Measurements from ENCODE around the gene OR13F1. TPM values are rescaled to one million over a fixed set of nuclear protein-coding genes. Genes with fewer than 3 reads are reported as not detected.
A peak's percentile ranks its signal among the peaks of the same experiment; 100 is the strongest.

The OR13F1 gene
- total RNA-seq, 1 experiment from 2014 or later: not detected

GRCh38 chr9:104494808-104495207 is 9.3 kb upstream of the OR13F1 start:
- Histone ChIP-seq H3K4me2 (ENCODE audit: low read length) (no peak overlapping the region), H3K9me3 (ENCODE audit: low read length) (no peaks in the 10 kb centered on the region), H4K20me1 (ENCODE audit: low read length) (no peaks in the 10 kb centered on the region), H2AFZ (ENCODE audit: low read length) (no peak overlapping the region), H3K4me3 (ENCODE audit: low read length) (no peak overlapping the region), H3K9ac (ENCODE audit: low read length) (no peak overlapping the region), H3K79me2 (ENCODE audit: low read length) (no peaks in the 10 kb centered on the region), H3K27ac (ENCODE audit: low read length) (no peak overlapping the region), H3F3A (ENCODE audit: low read length, unreplicated experiment) (no peaks in the 10 kb centered on the region), H3K9me2 (replicated peaks; ENCODE audit: low read length) (no peaks in the 10 kb centered on the region), H3K27me3 (ENCODE audit: low read length) (no peaks in the 10 kb centered on the region), H3K36me3 (ENCODE audit: low read depth, low read length) (no peaks in the 10 kb centered on the region), H3K4me1 (ENCODE audit: insufficient read depth, low read length) (no peaks in the 10 kb centered on the region)
- BruUV-seq (replicated peaks): no TSS peak
- no peak for ATAC-seq
- intact Hi-C loops (cut with micrococcal nuclease): loop anchor here (5.0 kb wide), 2 partner anchors 112 to 318 kb away; partner anchors contain the start of gene OR13C2
- ChIA-PET POLR2A (ENCODE audit: unreplicated experiment) (interaction anchor here (0.7 kb wide), 1 partner anchor 420 kb away, joined by 3 read pairs; no protein-coding TSS in a partner anchor), CTCF (interaction anchor here (0.6 kb wide), 2 partner anchors 367 to 411 kb away, joined by 3 to 5 read pairs; no protein-coding TSS in a partner anchor)
- DNase-seq: peak; percentile 33
- TF ChIP-seq EZH2phosphoT487 (IDR thresholded peaks at IDR 0.05; ENCODE audit: borderline replicate concordance, low read length) (no peak), EZH2 (IDR thresholded peaks at IDR 0.05; ENCODE audit: low read length, unreplicated experiment) (no peak), CTCF (conservative IDR thresholded peaks at IDR 0.05; ENCODE audit: low read depth, low read length) (peak; percentile 44)

- no peak overlapping the region for H3K4me3 ChIP-seq (ENCODE audit: low read length)
- no peak overlapping the region for H3K4me2 ChIP-seq (ENCODE audit: low read length)
- H3K9me3 ChIP-seq (ENCODE audit: low read length): no peaks in the 10 kb centered on the region
- H3K9ac ChIP-seq (ENCODE audit: low read length): no peak overlapping the region
- no peaks in the 10 kb centered on the region for H3K79me2 ChIP-seq (ENCODE audit: low read length)
- BruUV-seq (replicated peaks): no TSS peak
- no peaks in the 10 kb centered on the region for H3K36me3 ChIP-seq (ENCODE audit: low read depth, low read length)
- H3K27ac ChIP-seq (ENCODE audit: low read length): no peak overlapping the region
- H2AFZ ChIP-seq (ENCODE audit: low read length): no peak overlapping the region
- TF ChIP-seq EZH2 (IDR thresholded peaks at IDR 0.05; ENCODE audit: low read length, unreplicated experiment) (no peak), CTCF (conservative IDR thresholded peaks at IDR 0.05; ENCODE audit: low read depth, low read length) (no peak)
- H3F3A ChIP-seq (ENCODE audit: low read length, unreplicated experiment): no peaks in the 10 kb centered on the region
- ATAC-seq: no peak
- ChIA-PET CTCF (no interaction called here), POLR2A (ENCODE audit: unreplicated experiment) (no interaction called here)
- H3K4me1 ChIP-seq (ENCODE audit: insufficient read depth, low read length): no peaks in the 10 kb centered on the region
- intact Hi-C loops (cut with micrococcal nuclease): no loop called here
- H3K27me3 ChIP-seq (ENCODE audit: low read length): no peaks in the 10 kb centered on the region
- DNase-seq: no peak
- no peaks in the 10 kb centered on the region for H3K9me2 ChIP-seq (replicated peaks; ENCODE audit: low read length)
- no peaks in the 10 kb centered on the region for H4K20me1 ChIP-seq (ENCODE audit: low read length)
These were observed 623 bp upstream of the OR13F1 start for GRCh38 chr9:104503440-104503839.

GRCh38 chr9:104506565-104506964 is 2.5 kb downstream of the OR13F1 start:
- Histone ChIP-seq H4K20me1 (ENCODE audit: low read length) (no peaks in the 10 kb centered on the region), H3K4me2 (ENCODE audit: low read length) (no peak overlapping the region), H2AFZ (ENCODE audit: low read length) (no peak overlapping the region), H3K9ac (ENCODE audit: low read length) (no peak overlapping the region), H3K9me3 (ENCODE audit: low read length) (no peaks in the 10 kb centered on the region), H3K9me2 (replicated peaks; ENCODE audit: low read length) (no peaks in the 10 kb centered on the region), H3K4me1 (ENCODE audit: insufficient read depth, low read length) (no peaks in the 10 kb centered on the region), H3F3A (ENCODE audit: low read length, unreplicated experiment) (no peaks in the 10 kb centered on the region), H3K27me3 (ENCODE audit: low read length) (no peaks in the 10 kb centered on the region), H3K79me2 (ENCODE audit: low read length) (no peaks in the 10 kb centered on the region), H3K27ac (ENCODE audit: low read length) (no peak overlapping the region), H3K4me3 (ENCODE audit: low read length) (no peak overlapping the region), H3K36me3 (ENCODE audit: low read depth, low read length) (no peaks in the 10 kb centered on the region)
- no peak for DNase-seq
- intact Hi-C loops (cut with micrococcal nuclease): no loop called here
- no TSS peak for BruUV-seq (replicated peaks)
- TF ChIP-seq CTCF (conservative IDR thresholded peaks at IDR 0.05; ENCODE audit: low read depth, low read length): no peak
- TF ChIP-seq EZH2phosphoT487 (IDR thresholded peaks at IDR 0.05; ENCODE audit: borderline replicate concordance, low read length): no peak
- no peak for TF ChIP-seq EZH2 (IDR thresholded peaks at IDR 0.05; ENCODE audit: low read length, unreplicated experiment)
- no peak for ATAC-seq
- ChIA-PET POLR2A (ENCODE audit: unreplicated experiment) (no interaction called here), CTCF (no interaction called here)
